ENCODE measurements around the gene SUGCT.

Gene SUGCT

DNA sequence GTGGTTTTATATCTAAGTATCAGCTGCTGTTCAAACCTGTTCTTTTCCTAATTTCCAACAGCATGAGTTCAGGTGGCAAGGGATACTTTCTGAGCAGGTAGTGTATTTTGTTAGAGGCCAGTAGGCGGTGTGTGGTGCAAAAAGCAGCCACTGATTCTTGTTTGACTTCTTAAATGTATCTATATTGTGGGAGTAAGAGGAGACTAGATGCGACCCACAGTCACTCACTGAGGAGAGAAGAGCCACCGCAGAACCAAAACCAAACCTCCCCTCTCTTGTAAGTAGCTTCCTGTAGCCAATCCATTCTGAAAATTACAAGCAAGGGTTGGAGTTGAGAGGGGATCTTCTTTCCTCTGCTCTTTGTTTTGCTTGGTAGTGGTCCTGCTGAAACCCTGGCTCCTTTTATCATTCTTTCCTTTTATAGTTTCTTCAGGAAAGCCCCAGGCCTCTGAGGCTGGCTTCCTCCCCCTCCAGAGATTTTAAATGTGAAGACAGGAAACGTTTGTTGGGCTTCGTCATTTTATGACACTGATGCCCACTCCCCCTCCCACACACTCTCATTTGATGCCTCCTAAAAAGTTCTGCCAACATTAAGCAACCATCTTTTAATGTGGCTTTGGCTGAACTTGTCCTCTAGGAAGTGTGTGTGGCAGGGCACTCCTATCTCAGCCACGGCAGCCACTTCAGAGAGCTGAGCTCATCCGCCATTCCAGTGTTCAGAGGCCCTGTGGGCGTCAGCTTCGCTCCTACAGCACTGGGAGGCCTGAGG lies 566.0 kb downstream of the SUGCT start:
- DNase-seq = no peak

DNA sequence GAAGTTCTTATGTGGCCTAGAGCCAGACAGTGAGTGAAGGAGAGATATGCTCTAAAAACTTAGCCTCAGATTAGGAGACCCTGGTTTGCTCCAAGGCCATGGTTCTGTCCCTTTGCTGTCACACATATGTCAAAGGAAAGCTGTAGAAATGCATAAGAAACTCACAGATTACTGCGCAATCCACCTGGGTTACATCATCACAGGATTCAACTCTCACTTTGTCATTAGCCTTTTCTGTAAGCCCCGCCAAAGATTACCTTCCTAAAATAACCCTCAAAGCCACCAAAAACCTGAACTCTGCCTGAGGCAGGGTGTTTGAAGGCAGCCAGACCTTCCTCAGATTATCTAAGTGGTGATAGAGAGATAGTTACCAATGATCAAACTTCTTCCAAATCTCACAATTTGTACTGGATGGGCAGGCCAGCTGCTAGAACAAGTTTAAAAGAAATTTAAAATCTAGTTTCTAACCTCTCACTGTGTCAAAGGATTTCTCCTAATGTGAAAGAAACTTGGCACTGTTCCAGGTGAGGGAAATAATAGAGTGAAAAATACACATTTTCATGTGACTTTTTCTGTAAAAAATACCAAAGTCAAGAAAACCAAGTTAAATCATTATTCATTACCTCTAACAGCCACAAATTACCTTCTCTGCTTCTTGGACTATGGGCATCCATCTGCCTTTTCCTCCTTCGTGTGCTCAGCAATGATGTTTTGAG lies 567.2 kb downstream of the SUGCT start:
- DNase-seq = no peak

DNA sequence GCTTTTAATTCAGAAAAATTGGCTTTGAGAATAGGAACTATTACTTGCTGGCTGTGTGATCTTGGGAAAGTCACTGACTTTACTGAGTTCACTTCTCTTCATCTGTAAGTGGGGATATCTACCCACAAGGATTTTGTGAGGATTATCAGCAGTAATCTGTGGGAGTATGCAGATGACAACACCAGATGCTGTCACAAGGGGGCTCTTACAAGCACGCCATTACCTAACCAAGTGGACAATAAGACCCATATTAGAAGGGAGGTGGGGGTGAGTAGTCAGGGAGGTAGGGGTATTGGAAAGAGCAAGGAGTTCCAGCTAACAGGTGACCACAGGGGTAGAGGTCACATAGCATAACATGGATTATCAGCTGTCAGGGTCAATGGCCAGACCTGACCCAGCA lies 569.4 kb downstream of the SUGCT start:
- DNase-seq = no peak

DNA sequence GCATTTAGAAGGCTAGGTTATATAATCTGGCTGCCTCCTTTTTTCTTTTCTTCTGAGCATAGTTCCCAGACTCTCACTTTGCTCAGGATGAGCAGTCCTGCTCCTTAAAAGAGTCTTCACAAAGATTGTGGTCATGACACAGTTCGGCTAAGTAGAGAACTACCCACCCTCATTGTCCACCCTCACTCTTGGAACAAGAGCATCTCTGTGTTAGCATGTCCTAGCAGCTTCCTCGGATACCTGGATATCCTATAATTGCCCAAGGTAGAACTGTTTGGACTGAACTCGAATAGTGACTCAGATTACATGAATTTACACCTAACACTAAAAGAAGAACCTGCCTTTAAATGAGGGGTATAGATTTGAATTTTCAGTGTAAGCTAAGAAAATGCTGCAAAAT lies 572.0 kb downstream of the SUGCT start:
- no peak for DNase-seq

DNA sequence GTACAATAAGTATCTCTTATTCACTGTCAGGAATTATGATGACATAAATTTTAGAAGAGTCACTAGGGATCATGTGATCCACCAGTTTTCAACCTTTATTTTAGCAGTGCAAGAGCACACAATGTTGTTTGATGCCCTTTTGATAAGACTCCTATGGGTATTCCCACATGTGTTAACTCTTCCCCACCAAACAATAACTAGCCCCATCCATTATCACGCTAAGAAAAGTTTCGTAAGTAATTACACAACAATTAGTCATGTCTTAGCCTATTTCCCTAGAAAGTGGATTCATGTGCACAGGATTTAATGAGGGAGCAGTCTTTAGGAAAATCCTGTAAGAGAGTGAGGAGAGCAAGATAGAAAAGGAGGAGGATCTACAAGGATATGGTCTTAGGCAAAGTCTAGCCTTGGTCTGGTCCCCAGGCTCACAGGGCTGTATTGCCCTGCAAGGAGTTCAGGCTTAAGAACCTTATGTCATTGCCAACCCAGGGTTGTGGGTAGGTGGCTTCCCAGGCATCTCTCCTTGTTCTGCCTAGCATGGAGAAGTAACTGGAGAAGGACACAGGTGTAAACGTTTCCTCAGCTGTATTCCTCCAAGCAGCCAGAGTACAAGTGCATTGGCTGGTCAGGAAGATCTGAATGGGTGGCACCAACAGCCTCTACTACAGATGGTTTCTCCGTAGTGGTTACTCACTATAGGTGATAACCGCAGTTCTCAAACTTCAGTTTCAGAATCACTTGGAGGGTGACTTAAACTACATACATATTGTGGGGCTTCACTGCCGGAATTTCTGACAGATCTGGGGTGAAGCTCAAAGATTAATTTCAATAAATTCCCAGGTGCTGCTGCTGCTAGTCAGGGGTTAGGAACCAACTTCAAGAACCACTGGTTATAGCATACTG lies 574.5 kb downstream of the SUGCT start:
- no peak for DNase-seq

DNA sequence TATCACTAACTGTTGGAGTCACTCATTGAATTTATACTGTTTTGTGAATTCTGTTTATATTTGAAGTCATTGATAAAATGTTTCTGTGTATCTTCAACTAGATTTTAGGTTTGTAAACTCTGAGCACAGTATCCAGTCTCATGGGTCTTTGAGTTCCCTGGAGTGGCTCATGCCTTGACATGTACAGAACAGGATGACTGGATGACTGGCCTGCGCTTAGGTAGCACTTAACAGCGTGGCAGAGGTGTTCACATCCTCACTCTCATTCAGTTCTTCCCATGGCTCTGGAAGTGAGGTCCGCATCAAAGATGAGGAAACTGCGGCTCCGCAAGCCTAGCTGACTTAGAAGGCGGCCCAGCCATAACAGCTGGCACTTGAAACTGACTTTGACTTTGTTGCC lies 576.9 kb downstream of the SUGCT start:
- DNase-seq = no peak

DNA sequence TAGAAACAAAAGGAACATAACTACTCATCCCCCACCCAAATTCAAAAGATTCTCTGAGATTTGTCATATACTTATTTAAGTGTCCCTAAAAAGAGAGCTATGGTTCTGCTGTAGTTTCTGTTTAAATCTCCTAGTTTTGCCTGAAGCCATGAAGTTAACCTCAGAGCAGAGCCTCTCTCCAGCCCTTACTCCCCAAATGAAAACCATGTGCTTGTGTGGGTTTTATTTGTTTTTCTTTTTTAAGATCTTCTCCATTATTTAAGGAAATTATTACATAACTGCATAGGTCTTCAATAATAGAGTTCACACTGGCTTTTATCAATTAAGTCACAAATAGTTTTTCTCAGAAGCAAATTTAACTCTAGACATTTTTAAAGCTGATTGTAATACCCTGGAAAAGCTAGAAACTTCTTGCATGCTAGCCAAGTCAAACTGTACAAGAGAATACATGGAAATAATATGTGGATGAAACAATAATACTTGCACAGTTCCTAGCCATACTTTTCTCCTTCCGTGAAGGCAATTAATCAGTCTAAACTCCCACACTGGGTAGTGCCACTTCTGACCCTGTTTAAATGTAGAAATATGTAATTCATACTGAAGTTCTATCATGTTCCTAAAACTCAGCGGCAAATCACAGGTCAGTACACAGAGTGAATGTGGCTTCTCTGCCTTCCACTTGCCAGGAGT lies 579.7 kb downstream of the SUGCT start:
- no peak for DNase-seq

DNA sequence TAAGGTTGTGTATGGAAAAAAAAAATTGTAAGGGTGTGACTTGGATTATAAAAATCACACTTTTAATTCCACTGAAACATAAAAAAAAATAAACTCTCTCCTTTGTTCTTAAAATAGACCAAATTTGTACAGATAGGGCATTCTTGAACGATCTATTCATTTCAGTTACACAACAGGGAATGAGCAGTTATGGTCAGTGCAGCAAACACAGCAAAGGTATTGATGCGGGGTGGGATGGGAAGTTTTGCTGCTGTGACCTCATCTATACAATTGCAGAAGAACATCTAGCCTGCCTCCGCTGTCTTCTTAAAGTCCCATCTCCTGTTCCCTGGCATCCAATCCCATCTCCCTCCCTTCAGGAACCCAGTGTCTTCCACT lies 580.2 kb downstream of the SUGCT start:
- no peak for DNase-seq

DNA sequence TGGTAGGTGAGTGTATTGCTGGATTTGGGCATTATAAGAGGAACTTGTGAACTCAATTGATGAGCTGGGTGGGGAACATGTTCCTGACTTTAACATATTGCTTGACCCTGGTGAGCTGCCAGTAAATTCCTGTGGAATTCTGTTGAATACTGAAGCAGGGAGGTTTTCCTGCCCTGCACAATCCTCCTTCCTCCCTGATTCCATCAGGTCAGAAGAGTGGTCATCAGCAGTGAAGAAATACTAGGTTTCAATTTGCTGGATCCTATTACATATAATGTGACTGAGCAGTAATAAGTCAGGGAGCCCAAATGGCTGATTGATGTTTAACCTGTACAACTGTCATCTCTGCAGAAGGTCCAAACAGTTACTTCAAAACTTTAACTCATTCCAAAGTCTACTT lies 581.2 kb downstream of the SUGCT start:
- no peak for DNase-seq

DNA sequence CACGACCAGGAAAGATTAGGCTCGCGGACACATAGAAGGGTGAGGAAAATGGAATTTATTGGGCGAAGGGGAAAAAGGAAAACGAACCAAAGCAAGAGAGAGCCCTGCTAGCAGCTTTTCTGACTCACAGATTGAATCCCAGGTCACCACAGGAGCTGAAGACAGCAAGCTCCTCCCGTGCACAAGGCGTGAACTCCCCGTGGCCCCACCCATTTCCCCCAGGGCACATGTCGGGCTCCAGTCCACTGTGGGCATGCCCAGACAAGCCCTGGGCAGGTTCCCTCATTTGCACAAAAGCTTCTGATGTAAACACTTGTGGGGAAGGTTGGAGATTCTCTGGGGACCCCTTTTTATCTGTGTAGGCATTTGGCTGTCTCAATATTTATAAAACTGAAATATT lies 582.4 kb downstream of the SUGCT start:
- no peak for DNase-seq

DNA sequence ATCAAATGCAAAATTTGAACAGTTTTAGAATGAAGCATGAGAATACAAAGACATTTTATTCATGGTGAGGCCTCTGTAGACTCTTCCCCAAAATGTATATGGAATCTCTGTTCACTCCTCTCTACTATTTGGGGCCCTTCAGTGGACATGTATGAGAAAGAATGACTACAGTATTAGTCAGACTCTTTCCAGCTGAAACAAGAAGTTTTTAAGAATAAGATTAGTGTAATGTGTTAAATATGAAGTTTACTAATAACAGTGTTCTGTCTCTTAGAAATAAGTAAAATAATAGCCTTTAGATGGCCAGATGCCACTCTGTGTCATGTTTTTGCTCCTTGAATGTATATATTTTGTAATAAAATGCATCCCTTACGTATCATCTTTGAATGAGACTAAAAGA lies 585.6 kb downstream of the SUGCT start:
- DNase-seq = no peak

DNA sequence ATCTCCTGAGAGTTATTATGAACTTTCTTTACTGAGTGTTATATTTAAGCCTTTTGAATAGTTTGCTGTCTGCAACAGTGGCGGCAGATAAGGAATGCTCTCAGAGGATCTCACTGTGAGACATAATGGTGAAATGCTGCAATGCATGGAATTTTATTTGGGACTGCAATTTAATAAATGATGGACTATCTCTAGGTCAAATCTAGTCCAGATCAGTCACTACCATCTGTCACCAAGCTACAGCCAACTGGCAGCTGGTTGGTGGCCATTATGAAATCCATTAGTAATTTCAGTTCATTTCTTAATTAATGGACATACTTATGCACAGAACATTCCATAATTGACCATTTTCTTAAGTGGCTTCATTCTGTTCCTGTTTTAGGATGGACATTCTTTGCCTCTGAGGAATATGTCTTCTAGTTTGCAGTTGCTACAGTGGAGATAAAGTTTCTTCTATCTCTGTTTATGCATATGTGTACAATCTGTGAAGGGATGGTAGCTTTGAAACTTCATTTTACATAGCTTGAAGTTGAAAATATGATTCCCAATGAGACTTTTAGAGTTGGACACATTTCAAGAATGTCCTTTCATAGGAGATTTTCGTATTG lies 586.6 kb downstream of the SUGCT start:
- no peak for DNase-seq

DNA sequence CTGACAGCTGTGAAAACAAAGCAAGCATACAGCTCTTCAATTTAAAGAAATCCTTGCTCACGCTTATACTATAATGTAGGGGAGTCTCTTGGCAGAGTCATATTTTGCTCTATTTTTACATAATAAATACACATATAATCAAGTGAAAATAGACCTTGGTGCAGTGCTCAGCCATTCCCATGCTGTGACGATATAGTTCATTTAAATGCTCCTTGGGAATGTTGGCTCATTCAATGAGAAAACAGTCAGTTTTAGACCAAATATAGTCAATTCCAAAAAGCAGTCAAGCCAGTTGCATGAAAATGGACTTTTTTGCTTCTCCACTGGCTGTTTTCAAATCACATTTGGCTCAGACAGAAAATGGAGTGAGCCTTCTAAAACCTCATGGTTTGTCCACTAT lies 587.4 kb downstream of the SUGCT start:
- no peak for DNase-seq

DNA sequence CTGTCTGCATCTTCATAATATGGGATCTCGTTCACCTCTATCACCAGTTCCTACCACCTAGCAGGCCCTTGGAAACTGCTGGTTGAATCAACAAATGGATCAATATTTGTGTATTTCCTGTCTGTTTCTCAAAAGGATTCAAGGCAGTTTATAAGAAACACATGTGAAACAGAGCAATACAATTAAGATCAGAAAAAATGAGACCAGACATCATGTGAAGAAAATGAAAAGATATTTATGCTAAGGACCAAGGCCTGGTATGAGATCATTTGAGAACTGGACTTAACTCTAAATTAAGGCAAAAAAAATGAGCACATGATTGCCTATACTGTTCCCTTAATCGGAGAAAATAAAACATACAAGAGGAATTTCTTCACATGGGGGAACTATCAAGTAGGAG lies 589.0 kb downstream of the SUGCT start:
- DNase-seq = no peak

DNA sequence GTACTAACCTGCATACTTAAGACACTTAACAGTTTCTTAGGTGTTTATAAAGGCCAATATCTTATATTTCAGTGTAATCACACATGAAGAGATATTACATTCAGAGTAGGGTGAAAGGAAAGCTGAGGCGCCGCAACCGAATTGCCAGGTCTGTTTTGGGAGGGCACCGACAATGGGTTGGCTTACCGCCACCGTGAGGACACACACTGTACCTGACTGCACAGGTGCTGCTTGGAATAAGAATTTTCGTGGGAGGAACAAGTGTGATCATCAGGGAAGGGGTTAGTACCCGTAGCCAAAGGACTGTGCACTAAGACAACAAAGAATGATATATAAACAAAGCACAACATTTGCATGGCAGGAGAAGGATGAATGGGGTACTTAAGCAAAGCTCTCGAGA lies 591.8 kb downstream of the SUGCT start:
- no peak for DNase-seq

DNA sequence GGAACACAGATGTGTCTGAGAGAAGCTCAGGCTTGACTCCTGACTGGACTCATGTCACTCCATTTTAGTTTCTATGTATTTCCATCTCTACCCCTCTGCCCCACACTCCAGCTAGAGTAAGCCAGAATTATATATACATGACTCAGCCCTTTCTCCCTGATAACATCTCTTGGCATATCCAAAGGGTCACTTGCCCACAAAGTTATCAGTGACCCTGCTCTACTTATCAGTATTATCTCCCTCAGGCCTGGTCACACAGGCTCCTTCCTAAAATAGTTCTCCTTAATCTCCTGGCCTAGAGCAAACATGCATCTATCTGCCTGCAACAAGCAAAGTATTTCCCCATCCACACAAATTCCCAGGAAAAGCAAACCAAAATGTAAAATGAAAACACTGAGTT lies 598.3 kb downstream of the SUGCT start:
- no peak for DNase-seq

DNA sequence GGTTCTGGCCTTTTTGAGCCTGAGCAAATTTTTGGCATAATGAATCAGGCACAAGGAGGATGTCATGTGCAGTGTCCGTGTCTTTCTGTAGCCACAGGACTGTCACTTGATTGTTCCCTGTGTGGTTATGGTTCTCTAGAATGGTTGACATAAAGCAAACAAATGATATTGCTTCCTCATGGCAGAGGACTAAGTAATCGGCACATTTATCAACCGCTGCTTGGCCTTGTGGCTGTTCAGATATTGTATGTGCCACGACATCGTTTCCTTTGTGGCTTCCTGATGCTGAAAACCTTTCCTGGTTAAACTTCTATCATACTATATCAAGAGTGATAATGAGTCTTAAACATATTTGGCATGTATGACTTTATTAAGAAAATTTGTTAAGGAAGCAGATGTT lies 598.8 kb downstream of the SUGCT start:
- no peak for DNase-seq

DNA sequence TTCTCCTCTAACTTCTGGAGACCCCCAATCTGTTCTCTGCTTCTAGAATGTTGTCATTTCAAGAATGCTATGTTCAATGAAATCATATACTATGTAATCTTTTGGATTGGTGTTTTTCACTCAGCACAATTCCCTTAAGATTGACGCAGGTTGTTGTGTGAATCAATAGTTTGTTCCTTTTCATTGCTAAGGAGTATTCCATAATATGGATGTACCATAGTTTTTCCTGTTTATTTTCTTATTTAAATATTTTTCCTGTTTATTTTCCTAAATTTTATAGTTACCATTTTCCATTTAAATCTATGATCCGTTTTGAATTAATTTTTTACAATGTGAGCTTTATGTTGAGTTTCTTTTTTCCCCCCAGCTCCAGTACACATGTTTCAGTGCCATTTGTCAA lies 604.5 kb downstream of the SUGCT start:
- no peak for DNase-seq

DNA sequence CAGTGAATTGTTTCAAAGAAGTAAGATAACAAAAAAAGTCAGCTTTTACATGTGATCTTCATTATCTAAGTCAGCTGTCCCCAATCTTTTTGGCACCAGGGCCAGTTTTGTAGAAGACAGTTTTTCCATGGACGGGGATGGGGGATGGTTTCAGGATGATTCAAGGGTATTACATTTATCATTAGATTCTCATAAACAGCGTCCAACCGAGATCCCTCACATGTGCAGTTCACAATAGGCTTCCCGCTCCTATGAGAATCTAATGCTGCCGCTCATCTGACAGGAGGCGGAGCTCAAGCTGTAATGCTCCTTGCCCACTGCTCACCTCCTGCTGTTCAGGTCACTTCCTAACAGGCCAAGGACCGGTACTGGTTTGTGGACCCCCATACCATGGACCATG lies 607.5 kb downstream of the SUGCT start:
- no peak for DNase-seq

DNA sequence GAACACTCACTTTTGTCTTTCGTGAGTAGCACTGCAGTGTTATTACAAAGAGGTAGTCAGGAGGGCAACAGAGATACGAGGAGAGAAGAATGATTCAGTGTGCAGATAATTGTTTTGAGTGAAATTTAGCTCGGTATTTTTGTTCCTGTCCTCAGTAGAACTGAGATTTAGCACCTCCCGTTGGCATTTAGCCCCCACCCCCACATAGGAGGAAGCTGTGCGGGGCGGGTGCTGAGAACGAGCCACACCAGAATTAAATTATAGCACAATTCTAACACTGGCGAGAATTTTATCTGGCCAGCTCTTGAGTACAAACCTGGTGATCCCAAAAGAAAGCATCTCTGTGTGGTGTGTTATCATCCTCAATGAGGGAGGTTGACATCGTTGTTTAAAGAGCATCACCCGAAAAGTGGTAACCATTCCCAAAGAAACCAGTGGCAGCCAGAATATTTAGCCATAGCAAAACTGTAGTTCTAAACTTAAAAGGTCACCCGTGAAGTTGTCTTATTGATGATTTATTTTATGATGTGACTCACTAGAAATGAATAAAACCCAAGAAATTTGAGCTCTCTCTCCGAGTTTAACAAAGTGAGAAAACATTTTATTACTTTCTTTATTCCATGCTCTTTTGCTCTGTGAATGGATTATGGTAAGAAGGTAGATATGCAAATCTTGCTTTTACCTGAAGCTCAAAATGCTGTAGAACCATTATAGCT lies 612.2 kb downstream of the SUGCT start:
- no peak for DNase-seq

DNA sequence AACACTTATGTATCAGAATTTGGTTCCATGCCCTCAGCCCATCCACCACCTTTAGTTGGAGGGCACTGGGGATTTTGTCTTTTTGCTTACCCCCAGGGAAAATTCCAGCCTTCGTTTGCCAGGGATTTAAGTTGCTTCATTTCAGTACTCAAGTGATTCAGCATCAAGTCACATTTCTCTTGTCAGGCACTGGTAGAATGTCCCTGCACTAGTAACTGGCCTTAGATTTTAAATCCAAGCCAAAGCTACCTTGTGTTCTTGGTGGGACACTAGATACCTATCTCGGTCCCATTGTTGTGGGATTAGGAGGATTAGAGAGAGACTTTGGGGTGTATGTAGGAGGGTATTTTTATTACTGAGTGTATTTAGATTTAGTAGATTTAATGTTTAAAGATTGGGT lies 613.1 kb downstream of the SUGCT start:
- no peak for DNase-seq

DNA sequence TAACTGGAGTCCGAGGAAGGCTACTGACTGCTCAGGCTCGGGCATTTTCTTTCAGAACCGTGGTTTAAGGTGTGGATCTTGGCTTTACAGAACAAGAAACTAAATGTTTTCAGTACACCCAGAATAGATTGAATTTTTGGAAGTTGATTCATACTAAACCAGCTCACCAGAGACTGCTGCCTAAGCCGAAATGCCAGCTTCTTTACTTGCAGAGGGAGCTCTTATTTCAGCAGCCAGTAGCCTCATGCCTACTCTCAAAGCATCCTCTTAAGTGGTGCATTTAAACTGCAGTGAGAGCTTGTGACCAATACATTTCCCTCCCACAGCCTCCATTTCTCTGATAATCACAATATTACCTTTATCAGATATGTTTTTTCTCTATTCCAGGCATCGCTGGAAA lies 615.1 kb downstream of the SUGCT start:
- no peak for DNase-seq
